Psoas muscle (tissue), 8 donors: ENCODE data around the gene SPR. TPM values are rescaled to one million over a fixed set of nuclear protein-coding genes. Genes with fewer than 3 reads are reported as not detected.

Source experiments
- ATAC-seq, 4 donors: fragments of 200-7000 bp; cut with Tn5 transposase; one replicate each; pipeline ENCODE4 v1.9.1; 2020; ENCODE audit warnings: moderate library complexity in 3 of 4, mild to moderate bottlenecking in 2 of 4
- DNase-seq, 2 donors: peaks; one replicate each; pipeline ENCODE4 v3.0.0-alpha.2; 2020
- H3K27ac ChIP-seq: fragments of 200-600 bp; one replicate; pipeline ENCODE4 v1.8.0; 2022
- H3K27me3 ChIP-seq, 3 donors: fragments of 200-600 bp in 1 of 3; one replicate each; pipeline versions ENCODE4 v1.6.1 to v1.8.0; 2013 to 2022; ENCODE audit warnings: low read length in 2 of 3, mild to moderate bottlenecking in 2 of 3, moderate library complexity in 1 of 3; ENCODE audit not compliant: insufficient read depth in 3 of 3
- H3K36me3 ChIP-seq, 2 donors: fragments of 200-600 bp in 1 of 2; one replicate each; pipeline versions ENCODE4 v1.6.1 to v1.8.0; 2013 to 2022; ENCODE audit warnings: low read depth in 1 of 2, mild to moderate bottlenecking in 1 of 2, moderate library complexity in 1 of 2; ENCODE audit not compliant: insufficient read depth in 1 of 2
- H3K4me1 ChIP-seq: fragments of 200-600 bp; one replicate; pipeline ENCODE4 v1.8.0; 2022
- H3K4me3 ChIP-seq: fragments of 200-600 bp; one replicate; pipeline ENCODE4 v1.8.0; 2022; ENCODE audit warnings: mild to moderate bottlenecking
- H3K9me3 ChIP-seq: fragments of 200-600 bp; one replicate; pipeline ENCODE4 v1.8.0; 2022
- CTCF ChIP-seq: fragments of 200-600 bp; IDR thresholded peaks from one replicate; pipeline ENCODE4 v1.8.0; 2022; ENCODE audit warnings: antibody characterized with exemption
- WGBS, 3 donors: extraction: QIAGEN DNeasy Blood & Tissue Kit; methylation state at CpG; one replicate each; pipeline versions ENCODE4 v1.1.6 to v1.1.7; 2013; 5-methylcytosine and 5-hydroxymethylcytosine counted together
- intact Hi-C, 2 donors: fragments of 100-400 bp; cut with DNase I; formaldehyde crosslinking; loops; one replicate each; pipeline versions ENCODE4 v1.11.0 to v1.14.2; 2022
- polyA plus RNA-seq, 3 donors: library from polyadenylated mRNA; stranded (reverse); fragments of 200-250 nt; gene quantifications; one replicate each; pipeline ENCODE4 v1.2.3, GENCODE V29; 2013
- total RNA-seq, 4 donors: library from RNA; stranded (reverse); fragmentation: NEBNext Ultra II Directional in 2 of 4; extraction: Animal tissue kit (Norgen Biotek cat#: 25700) in 2 of 4; gene quantifications; one replicate each; pipeline versions ENCODE4 v1.2.1 to v1.2.4, GENCODE V29; 2021 to 2023
- donor health status: healthy with polysubstance abuse.
- donor health status: DM: no; HTN: no; CAD: no; lungs with moderate emphysema.
- donor health status: Bipolar disorder and iron deficiency.
- donor health status: healthy.
- donor health status: DM: yes; HTN: yes; CAD: no.
- donor health status: DM: no; HTN: no; CAD: no.
- donor health status: DM: no; HTN: no; CAD: no.
- donor health status: DM: yes; HTN: yes; CAD: no.

Gene SPR
- total and polyA plus RNA-seq, 7 donors = 19.1 to 46.0 (median 32.8) TPM

- ATAC-seq = peak; percentile 59 to 74 (median 72)
- peaks cover 38% of the 10 kb centered on the region for H3K4me1 ChIP-seq
- intact Hi-C loops = no loop called here
- H3K4me3 ChIP-seq = peak overlapping the region; percentile 66
- H3K36me3 ChIP-seq = no peaks in the 10 kb centered on the region
- H3K27ac ChIP-seq = no peak overlapping the region
- no peak for TF ChIP-seq CTCF
- peaks cover 7 to 97% (median 75%) of the 10 kb centered on the region in 3 donors for H3K27me3 ChIP-seq
- no peaks in the 10 kb centered on the region for H3K9me3 ChIP-seq
- peak in 1 of 2 donors; percentile 51 for DNase-seq
- WGBS, 3 donors = 1% methylated on average over 53 to 86 of the region's 86 CpGs
Measured at GRCh38 chr2:72915907-72916742, 28.9 kb downstream of the SPR start.

- peaks cover 38% of the 10 kb centered on the region for H3K4me1 ChIP-seq
Measured at GRCh38 chr2:72916743-72917137, 29.5 kb downstream of the SPR start.

GRCh38 chr2:72917138-72917876 is 30.1 kb downstream of the SPR start, which contains the start of gene EMX1:
TSS of gene EMX1 (plus strand) at chr2:72917519. CDS start at chr2:72917853, 334 bp downstream.
- peak within 1 kb of the TSS; percentile 66 for H3K4me3 ChIP-seq
- H3K27me3 ChIP-seq = peaks cover 0 to 97% (median 82%) of the 10 kb centered on the region in 3 donors
- intact Hi-C loops = no loop called here
- ATAC-seq (peak; percentile 38 to 75 (median 66)), DNase-seq (peak in 1 of 2 donors; percentile 36)
- no peaks in the 10 kb centered on the region for H3K36me3 ChIP-seq
- no peaks in the 10 kb centered on the region for H3K9me3 ChIP-seq
- TF ChIP-seq CTCF = no peak
- H3K4me1 ChIP-seq = peaks cover 38% of the 10 kb centered on the region
- no peak within 1 kb of the TSS for H3K27ac ChIP-seq
- 0 to 1% (median 1%) methylated on average over 41 to 82 of the region's 82 CpGs for WGBS, 3 donors

More at GRCh38 chr2:72916743-72917137, 29.5 kb downstream of the SPR start:
- Histone ChIP-seq H3K9me3 (no peaks in the 10 kb centered on the region), H3K4me3 (peak overlapping the region; percentile 66), H3K27ac (no peak overlapping the region), H3K27me3 (peaks cover 5 to 97% (median 79%) of the 10 kb centered on the region in 3 donors), H3K36me3 (no peaks in the 10 kb centered on the region)
- 0 to 2% (median 1%) methylated on average over 28 to 29 of the region's 29 CpGs for WGBS, 3 donors
- TF ChIP-seq CTCF = no peak
- intact Hi-C loops = no loop called here
- ATAC-seq (peak; percentile 6 to 37 (median 7)), DNase-seq (no peak)

- ATAC-seq = peak in 2 of 4 donors; percentile 10 to 25
- 1% methylated on average over 44 to 89 of the region's 89 CpGs for WGBS, 3 donors
- peaks cover 38% of the 10 kb centered on the region for H3K4me1 ChIP-seq
Measured at GRCh38 chr2:72917877-72918553, 30.8 kb downstream of the SPR start.

More at GRCh38 chr2:72917877-72918553, 30.8 kb downstream of the SPR start:
- Histone ChIP-seq H3K4me3 (peak overlapping the region; percentile 66), H3K9me3 (no peaks in the 10 kb centered on the region), H3K27me3 (peaks cover 0 to 98% (median 85%) of the 10 kb centered on the region in 3 donors), H3K27ac (no peak overlapping the region), H3K36me3 (no peaks in the 10 kb centered on the region)
- TF ChIP-seq CTCF = no peak
- intact Hi-C loops = no loop called here
- no peak for DNase-seq
